ENCODE data around the gene PAX9.
A peak's percentile ranks its signal among the peaks of the same experiment; 100 is the strongest.

Gene PAX9

DNA sequence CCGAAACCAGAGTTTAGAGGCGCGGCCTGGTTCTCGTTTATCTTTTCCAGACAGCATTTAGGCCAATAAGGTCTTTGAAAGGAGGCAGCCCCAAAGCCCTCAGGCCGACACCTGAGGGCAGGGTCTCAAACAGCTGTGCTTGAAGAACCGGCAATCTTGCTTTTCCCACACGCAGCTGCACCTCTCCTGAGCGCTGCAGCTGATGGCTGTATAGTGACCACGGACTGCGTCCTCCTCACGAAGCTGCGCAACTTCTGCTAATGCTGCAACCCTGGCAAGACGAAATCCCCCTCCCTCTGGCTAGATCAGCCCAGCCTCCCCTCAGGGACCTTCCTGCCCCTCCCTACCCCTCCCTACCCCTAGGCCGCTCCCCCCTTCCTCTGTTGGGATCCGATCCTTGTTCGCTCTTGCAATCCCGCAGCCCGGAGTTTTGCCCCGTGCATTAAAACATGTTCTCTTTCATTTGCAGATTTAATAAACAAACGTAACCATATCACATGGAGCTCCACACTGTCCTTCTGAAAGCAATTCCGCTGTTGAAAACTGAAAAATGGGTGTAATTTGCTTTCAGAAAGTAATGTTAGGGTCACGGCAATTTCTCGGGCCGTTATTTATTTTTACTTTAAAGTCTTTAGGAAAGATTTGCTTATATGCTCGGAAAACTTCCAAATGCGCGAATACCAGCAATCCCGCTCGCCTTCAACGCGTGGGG lies 4.8 kb upstream of the PAX9 start:
- TF ChIP-seq, protein P1, sequence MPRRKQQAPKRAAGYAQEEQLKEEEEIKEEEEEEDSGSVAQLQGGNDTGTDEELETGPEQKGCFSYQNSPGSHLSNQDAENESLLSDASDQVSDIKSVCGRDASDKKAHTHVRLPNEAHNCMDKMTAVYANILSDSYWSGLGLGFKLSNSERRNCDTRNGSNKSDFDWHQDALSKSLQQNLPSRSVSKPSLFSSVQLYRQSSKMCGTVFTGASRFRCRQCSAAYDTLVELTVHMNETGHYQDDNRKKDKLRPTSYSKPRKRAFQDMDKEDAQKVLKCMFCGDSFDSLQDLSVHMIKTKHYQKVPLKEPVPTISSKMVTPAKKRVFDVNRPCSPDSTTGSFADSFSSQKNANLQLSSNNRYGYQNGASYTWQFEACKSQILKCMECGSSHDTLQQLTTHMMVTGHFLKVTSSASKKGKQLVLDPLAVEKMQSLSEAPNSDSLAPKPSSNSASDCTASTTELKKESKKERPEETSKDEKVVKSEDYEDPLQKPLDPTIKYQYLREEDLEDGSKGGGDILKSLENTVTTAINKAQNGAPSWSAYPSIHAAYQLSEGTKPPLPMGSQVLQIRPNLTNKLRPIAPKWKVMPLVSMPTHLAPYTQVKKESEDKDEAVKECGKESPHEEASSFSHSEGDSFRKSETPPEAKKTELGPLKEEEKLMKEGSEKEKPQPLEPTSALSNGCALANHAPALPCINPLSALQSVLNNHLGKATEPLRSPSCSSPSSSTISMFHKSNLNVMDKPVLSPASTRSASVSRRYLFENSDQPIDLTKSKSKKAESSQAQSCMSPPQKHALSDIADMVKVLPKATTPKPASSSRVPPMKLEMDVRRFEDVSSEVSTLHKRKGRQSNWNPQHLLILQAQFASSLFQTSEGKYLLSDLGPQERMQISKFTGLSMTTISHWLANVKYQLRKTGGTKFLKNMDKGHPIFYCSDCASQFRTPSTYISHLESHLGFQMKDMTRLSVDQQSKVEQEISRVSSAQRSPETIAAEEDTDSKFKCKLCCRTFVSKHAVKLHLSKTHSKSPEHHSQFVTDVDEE (CRISPR knock-in tag; IDR thresholded peaks at IDR 0.05), result no peak
- TF ChIP-seq ISL1 (CRISPR knock-in tag; IDR thresholded peaks at IDR 0.05) (no peak), BACH2 (CRISPR knock-in tag; IDR thresholded peaks at IDR 0.05; ENCODE audit: borderline replicate concordance) (no peak), ZC3H10 (CRISPR knock-in tag; IDR thresholded peaks at IDR 0.05) (no peak), GLIS3 (CRISPR knock-in tag; IDR thresholded peaks at IDR 0.05) (no peak), TCF4 (CRISPR knock-in tag; IDR thresholded peaks at IDR 0.05; ENCODE audit: borderline replicate concordance) (no peak), ZNF70 (CRISPR knock-in tag; IDR thresholded peaks at IDR 0.05) (no peak), ESRRG (CRISPR knock-in tag; IDR thresholded peaks at IDR 0.05) (no peak), ARNTL (CRISPR knock-in tag; IDR thresholded peaks at IDR 0.05; ENCODE audit: borderline replicate concordance, low read depth) (no peak), ZFP3 (CRISPR knock-in tag; IDR thresholded peaks at IDR 0.05) (no peak), RARB (CRISPR knock-in tag; IDR thresholded peaks at IDR 0.05) (no peak), ZNF565 (CRISPR knock-in tag; conservative IDR thresholded peaks at IDR 0.05; ENCODE audit: low read depth) (no peak)

DNA sequence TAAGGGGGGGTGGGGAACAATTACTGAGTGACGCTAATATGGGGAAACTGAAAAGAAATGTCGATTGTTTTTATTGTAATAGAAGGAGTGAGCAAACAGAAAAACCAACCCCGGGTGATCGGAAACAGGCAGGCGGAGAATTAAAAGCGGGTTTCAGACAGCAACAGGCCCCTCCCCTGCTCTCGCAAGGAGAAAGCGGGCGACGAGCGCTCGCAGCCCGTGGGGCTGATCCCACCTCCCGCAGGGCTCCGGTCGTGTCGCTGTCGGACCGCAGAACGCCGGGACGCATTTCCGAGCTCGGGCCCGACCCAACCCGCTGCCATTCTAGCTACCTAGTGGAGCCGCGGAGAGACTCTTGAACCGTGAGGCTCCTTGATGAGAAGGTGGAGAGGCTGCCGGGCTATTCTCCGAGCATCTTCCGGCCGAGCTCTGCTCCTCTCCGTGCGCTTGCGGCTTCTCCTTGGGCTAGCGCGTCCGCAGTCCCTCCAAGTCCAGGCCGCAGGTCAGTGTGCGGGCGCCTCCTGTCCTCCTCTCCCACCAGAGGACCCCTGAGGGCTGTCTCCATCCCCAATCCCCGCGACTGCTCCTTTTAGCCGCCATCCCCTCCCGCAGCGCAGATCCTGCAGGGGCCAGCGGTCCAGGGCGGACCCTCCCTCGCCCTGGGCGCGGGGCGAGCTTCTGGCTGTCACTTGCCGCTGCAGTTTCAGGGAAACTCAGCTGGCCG lies 4.1 kb upstream of the PAX9 start:
- ATAC-seq, result no peak; the same call in 1 of the 3 replicates
- no peak for TF ChIP-seq BACH2 (CRISPR knock-in tag; IDR thresholded peaks at IDR 0.05; ENCODE audit: borderline replicate concordance)
- TF ChIP-seq ESRRG (CRISPR knock-in tag; IDR thresholded peaks at IDR 0.05), result no peak
- TF ChIP-seq PPARA (CRISPR knock-in tag; IDR thresholded peaks at IDR 0.05; ENCODE audit: borderline replicate concordance), result no peak
- TF ChIP-seq, protein P1 (CRISPR knock-in tag; IDR thresholded peaks at IDR 0.05), result no peak
- TF ChIP-seq ZNF70 (CRISPR knock-in tag; IDR thresholded peaks at IDR 0.05), result no peak
- TF ChIP-seq, protein P2, sequence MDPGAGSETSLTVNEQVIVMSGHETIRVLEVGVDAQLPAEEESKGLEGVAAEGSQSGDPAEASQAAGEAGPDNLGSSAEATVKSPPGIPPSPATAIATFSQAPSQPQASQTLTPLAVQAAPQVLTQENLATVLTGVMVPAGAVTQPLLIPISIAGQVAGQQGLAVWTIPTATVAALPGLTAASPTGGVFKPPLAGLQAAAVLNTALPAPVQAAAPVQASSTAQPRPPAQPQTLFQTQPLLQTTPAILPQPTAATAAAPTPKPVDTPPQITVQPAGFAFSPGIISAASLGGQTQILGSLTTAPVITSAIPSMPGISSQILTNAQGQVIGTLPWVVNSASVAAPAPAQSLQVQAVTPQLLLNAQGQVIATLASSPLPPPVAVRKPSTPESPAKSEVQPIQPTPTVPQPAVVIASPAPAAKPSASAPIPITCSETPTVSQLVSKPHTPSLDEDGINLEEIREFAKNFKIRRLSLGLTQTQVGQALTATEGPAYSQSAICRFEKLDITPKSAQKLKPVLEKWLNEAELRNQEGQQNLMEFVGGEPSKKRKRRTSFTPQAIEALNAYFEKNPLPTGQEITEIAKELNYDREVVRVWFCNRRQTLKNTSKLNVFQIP (CRISPR knock-in tag; IDR thresholded peaks at IDR 0.05; ENCODE audit: borderline replicate concordance, low read depth), result no peak
- no peak for TF ChIP-seq SNAI2 (CRISPR knock-in tag; IDR thresholded peaks at IDR 0.05)
- no peak for TF ChIP-seq ZC3H10 (CRISPR knock-in tag; IDR thresholded peaks at IDR 0.05)

More for the DNA sequence above, 4.8 kb upstream of the PAX9 start:
- ATAC-seq, result 0 out of 3 replicates have a peak, but pooled peaks have one; percentile 8

DNA sequence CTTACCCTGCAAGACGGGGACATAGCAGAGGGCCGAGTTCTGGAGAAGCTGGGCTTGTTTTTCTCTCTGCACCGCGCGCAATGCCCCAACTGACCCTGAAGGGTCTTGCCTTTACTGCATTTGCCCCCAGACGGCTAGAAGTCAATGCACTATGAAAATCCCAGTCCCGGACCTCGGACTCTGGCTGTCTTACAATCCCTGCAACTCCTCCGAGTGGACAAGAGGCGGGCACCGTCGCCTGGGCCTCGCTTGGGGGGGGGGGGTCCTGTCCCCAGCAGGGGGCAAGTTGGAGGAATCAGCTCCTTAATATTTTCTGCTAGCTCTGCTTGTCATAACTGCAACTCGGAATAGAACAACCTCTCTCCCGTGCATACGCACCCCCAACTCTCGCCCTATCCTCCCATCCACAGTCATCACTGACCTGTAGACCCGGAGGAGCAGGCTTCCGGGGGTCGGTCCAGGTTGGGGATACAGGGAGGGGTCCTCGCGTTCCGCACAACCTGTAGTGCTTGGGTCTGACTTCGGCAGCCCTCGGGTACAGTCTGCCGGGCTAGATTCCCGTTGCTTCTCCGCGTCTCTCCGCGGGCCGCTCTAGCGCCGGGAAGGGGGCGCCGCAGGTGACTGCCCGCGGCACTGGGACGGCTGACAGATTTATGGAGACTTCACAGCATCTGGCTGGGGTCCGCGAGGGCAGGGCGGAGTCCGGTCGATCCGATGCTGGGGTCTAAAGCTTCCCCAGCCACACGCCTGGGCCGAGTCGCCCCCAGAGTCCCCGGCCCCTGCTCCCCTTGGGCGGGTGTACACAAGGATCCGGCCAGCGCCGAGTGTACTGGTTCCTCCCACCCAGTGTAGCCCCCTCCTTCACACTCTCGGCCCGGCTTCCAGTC lies 3.3 kb upstream of the PAX9 start:
- TF ChIP-seq, protein P3, sequence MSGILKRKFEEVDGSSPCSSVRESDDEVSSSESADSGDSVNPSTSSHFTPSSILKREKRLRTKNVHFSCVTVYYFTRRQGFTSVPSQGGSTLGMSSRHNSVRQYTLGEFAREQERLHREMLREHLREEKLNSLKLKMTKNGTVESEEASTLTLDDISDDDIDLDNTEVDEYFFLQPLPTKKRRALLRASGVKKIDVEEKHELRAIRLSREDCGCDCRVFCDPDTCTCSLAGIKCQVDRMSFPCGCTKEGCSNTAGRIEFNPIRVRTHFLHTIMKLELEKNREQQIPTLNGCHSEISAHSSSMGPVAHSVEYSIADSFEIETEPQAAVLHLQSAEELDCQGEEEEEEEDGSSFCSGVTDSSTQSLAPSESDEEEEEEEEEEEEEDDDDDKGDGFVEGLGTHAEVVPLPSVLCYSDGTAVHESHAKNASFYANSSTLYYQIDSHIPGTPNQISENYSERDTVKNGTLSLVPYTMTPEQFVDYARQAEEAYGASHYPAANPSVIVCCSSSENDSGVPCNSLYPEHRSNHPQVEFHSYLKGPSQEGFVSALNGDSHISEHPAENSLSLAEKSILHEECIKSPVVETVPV (CRISPR knock-in tag; IDR thresholded peaks at IDR 0.05), result no peak
- ATAC-seq, result no peak

Measured in SK-N-SH treated with all-trans-retinoic acid at 6 μM for 48 hours (cell line).